HL-60 (cell line): Measurements from ENCODE around the gene SLC24A3.

ENCODE experiments used
- DNase-seq, 2 experiments: peaks; one replicate each; pipeline ENCODE4 v3.0.0-alpha.2; 2010 to 2020; ENCODE audit warnings: low read depth in 1 of 2, low spot score in 1 of 2
- H3K27ac ChIP-seq: fragments of 250-450 bp; sonication (Bioruptor Pico); replicated peaks from 2 replicates; pipeline ENCODE4 v1.5.1; 2020; ENCODE audit warnings: mild to moderate bottlenecking, moderate library complexity
- H3K27me3 ChIP-seq: fragments of 250-450 bp; sonication (Bioruptor Pico); 2 replicates; pipeline ENCODE4 v1.5.1; 2021; ENCODE audit warnings: mild to moderate bottlenecking, moderate library complexity; ENCODE audit not compliant: insufficient read depth, poor library complexity, severe bottlenecking
- H3K4me3 ChIP-seq: replicated peaks from 2 replicates; pipeline ENCODE4 v1.5.1; 2011; ENCODE audit warnings: mild to moderate bottlenecking, control low read depth, low read length; ENCODE audit not compliant: insufficient read depth
- GABPA ChIP-seq: IDR thresholded peaks from 2 replicates; pipeline ENCODE4 v1.6.1; 2012; ENCODE audit warnings: low read depth
- POLR2AphosphoS5 ChIP-seq: IDR thresholded peaks from 2 replicates; pipeline ENCODE4 v1.6.1; 2012; ENCODE audit warnings: low read depth
- SPI1 ChIP-seq: IDR thresholded peaks from 2 replicates; pipeline ENCODE4 v1.6.1; 2012; ENCODE audit warnings: low read depth, mild to moderate bottlenecking, borderline replicate concordance
- TF ChIP-seq, protein P1 (sequence below): IDR thresholded peaks from one replicate; pipeline ENCODE4 v1.5.1; 2011; ENCODE audit warnings: low read length, control low read depth, inconsistent platforms; ENCODE audit not compliant: insufficient read depth
- TF ChIP-seq, protein P2 (sequence below): IDR thresholded peaks from 2 replicates; pipeline ENCODE4 v1.6.1; 2012; ENCODE audit warnings: low read depth; ENCODE audit not compliant: insufficient replicate concordance

Gene SLC24A3

DNA sequence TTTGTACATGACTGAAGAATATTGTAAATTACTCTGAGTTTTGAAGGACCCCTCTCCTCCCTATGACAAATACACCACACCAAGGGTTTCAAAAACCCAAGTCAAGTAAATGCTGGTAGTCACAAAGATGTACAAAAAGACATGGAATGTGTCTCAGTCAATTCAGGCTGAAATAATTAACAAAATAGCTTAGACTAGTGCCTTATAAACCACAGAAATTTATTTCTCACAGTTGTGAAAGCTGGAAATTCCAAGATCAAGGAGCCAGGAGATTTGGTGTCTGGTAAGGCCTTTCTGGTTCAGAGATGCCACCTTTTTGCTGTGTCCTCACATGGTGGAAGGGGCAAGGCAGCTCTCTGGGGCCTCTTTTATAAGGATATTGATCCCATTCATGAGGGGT, 343.3 kb downstream of the SLC24A3 start:
- Histone ChIP-seq H3K27me3 (no peaks in the 10 kb centered on the region), H3K4me3 (no peak overlapping the region), H3K27ac (no peak overlapping the region)
- no peak for TF ChIP-seq GABPA
- DNase-seq = no peak

DNA sequence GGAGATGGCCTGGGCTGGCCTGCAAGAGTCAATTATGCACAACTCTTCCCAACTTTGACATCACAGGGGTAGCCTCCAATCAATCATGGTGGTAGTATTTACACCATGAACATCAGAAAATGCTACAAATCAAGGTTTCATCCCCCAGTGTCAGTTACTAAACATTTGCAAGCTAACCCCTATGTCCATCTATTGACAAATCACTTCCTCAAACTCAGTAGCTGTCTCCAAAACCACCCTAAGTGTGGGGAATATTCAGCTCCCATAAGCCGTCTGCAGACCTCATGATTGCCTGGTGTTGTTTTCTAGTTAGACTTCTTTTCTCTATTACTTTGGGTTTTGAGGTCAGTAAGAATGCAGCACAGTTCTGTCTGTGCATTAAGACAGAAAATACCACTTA, 344.8 kb downstream of the SLC24A3 start:
- no peak overlapping the region for H3K4me3 ChIP-seq
- peak; percentile 24; the same call in 1 of the 2 replicates for TF ChIP-seq SPI1
- TF ChIP-seq, protein P1, sequence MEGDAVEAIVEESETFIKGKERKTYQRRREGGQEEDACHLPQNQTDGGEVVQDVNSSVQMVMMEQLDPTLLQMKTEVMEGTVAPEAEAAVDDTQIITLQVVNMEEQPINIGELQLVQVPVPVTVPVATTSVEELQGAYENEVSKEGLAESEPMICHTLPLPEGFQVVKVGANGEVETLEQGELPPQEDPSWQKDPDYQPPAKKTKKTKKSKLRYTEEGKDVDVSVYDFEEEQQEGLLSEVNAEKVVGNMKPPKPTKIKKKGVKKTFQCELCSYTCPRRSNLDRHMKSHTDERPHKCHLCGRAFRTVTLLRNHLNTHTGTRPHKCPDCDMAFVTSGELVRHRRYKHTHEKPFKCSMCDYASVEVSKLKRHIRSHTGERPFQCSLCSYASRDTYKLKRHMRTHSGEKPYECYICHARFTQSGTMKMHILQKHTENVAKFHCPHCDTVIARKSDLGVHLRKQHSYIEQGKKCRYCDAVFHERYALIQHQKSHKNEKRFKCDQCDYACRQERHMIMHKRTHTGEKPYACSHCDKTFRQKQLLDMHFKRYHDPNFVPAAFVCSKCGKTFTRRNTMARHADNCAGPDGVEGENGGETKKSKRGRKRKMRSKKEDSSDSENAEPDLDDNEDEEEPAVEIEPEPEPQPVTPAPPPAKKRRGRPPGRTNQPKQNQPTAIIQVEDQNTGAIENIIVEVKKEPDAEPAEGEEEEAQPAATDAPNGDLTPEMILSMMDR = no peak
- no peak overlapping the region for H3K27ac ChIP-seq
- H3K27me3 ChIP-seq = peaks cover 2% of the 10 kb centered on the region
- DNase-seq = no peak

DNA sequence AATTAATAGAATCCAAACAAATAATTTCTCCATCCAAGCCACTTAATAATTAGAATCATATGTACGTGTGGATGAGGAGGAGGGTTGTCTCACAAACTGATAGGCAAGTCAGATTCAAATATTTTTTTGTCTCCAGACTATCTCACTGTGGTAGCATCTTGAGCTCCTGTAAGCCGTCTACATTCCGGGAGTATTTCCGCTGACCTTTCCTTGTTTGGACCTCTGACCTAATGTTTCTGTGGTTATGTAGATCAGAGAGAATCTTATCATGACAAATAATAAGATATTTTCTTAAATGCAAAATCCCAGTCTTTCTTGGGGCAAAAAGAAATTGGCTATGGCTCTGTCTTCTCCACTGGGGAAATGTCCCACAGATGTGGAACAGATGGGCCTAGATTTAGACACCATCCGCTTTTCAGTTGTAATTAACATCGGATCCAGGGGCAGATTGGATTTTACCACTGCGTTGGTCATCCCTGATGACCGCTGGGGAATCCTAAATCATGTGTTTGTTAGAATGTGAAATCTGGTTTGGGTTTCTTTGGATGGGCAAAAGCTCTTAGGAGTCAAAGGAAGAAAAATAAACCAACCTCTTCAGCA, 348.5 kb downstream of the SLC24A3 start:
- Histone ChIP-seq H3K27ac (no peak overlapping the region), H3K4me3 (no peak overlapping the region), H3K27me3 (peaks cover 2% of the 10 kb centered on the region)
- no peak for TF ChIP-seq SPI1
- TF ChIP-seq POLR2AphosphoS5 = no peak
- TF ChIP-seq, protein P1 = no peak
- TF ChIP-seq GABPA = no peak
- TF ChIP-seq, protein P2, sequence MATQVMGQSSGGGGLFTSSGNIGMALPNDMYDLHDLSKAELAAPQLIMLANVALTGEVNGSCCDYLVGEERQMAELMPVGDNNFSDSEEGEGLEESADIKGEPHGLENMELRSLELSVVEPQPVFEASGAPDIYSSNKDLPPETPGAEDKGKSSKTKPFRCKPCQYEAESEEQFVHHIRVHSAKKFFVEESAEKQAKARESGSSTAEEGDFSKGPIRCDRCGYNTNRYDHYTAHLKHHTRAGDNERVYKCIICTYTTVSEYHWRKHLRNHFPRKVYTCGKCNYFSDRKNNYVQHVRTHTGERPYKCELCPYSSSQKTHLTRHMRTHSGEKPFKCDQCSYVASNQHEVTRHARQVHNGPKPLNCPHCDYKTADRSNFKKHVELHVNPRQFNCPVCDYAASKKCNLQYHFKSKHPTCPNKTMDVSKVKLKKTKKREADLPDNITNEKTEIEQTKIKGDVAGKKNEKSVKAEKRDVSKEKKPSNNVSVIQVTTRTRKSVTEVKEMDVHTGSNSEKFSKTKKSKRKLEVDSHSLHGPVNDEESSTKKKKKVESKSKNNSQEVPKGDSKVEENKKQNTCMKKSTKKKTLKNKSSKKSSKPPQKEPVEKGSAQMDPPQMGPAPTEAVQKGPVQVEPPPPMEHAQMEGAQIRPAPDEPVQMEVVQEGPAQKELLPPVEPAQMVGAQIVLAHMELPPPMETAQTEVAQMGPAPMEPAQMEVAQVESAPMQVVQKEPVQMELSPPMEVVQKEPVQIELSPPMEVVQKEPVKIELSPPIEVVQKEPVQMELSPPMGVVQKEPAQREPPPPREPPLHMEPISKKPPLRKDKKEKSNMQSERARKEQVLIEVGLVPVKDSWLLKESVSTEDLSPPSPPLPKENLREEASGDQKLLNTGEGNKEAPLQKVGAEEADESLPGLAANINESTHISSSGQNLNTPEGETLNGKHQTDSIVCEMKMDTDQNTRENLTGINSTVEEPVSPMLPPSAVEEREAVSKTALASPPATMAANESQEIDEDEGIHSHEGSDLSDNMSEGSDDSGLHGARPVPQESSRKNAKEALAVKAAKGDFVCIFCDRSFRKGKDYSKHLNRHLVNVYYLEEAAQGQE = no peak
- DNase-seq = no peak

DNA sequence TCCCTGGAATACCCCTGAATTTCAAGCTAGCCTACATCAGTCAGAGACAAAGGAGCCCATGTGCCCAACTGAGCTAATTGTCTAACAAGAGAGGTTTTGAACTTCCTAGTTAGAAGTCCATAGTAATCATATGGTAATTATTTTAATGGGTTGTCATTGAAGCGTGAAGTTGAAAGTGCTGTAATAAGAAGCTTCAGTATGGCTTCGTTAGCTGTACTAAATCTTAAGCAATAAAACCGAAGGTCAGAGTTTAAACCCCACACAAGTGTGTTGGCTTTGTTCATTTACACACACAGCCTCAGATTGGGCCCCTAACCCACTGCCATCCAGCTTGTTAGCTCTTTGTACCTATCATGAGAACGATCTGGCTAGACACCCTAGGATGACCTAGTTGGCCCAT, 350.0 kb downstream of the SLC24A3 start:
- peaks cover 2% of the 10 kb centered on the region for H3K27me3 ChIP-seq
- DNase-seq = no peak
- no peak overlapping the region for H3K4me3 ChIP-seq
- TF ChIP-seq POLR2AphosphoS5 (no peak), SPI1 (no peak), GABPA (no peak)
- TF ChIP-seq, protein P1 = no peak
- TF ChIP-seq, protein P2 = no peak
- no peak overlapping the region for H3K27ac ChIP-seq
